ENCODE measurements around the gene USH1C.
A peak's percentile ranks its signal among the peaks of the same experiment; 100 is the strongest.

Gene USH1C

GRCh38 chr11:17544181-17544622 lies at the start of gene USH1C:
TSS of gene USH1C (minus strand) at chr11:17544416. CDS start at chr11:17544307, 109 bp downstream.
- peak in 1 of 2 donors; percentile 8 for DNase-seq

DNA sequence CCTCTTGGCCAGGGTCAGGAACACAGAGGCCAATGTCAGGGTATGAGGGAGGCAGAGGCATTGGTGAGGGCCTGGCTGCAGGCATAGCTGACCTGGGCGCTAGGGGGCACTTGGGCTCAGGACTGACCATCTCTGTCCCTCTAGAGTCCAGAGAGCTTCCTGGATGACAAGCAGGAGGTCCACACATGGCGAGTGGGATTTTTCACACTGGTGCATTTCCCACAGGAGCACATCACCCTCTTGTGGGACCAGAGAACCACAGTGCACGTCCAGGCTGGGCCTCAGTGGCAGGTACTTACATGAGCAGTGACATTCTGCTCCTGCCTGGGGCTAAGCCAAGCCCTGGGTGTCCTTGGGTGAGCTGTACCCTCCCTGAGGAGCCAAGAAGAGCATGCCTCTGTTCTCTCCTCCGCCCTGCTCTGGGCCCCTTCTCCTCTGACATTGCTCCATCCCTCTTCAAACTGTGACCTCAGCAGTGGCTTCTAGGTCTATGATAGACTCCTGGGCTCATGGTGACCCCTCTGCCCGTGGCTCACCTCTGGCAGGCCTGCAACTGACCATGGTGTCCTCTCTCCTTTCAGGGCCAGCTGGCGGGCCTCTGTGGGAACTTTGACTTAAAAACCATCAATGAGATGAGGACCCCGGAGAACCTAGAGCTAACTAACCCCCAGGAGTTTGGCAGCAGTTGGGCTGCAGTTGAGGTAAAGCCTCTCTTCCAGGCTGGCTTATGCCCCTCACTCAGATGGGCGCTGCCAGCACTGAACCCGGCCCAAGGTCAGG lies 49.4 kb upstream of the USH1C start:
- DNase-seq, result no peak

DNA sequence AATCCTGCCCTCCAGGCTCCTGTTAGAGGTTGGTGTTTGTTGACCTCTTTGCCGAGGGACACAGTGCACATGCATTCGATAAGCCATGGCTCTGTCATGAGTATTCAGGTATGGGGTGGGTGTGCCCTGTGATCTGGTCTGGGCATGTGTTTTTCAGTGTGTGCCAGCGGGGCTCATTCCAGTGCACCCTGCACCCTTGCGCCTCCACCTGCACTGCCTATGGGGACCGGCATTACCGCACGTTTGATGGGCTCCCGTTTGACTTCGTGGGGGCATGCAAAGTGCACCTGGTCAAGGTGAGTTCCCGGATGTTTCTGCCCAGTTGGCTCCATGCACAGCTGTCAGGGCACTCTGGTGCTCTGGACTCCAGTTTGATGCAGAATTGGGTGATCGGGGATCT lies 47.1 kb upstream of the USH1C start:
- no peak for DNase-seq

- DNase-seq, result no peak
These were observed 46.2 kb upstream of the USH1C start for GRCh38 chr11:17590463-17590862.

DNA sequence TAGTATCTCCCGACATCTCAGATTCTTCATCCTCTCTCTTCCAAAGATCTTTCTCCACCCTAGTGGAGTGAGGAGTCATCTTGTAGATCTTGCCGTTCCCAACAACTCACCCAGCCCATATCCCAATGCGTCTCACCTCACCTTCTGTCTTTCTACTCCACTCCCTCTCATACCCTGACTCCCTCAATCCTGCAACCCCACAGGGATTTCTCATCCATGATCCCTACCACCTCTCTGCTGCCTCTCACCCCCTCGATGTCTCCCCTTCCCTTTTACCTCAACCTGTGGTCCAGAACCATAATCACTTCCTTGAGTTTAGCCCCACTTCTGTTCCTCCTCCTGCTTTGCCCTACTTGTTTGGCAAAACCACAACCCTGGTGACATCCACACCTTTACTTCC lies 44.5 kb upstream of the USH1C start:
- no peak for DNase-seq

DNA sequence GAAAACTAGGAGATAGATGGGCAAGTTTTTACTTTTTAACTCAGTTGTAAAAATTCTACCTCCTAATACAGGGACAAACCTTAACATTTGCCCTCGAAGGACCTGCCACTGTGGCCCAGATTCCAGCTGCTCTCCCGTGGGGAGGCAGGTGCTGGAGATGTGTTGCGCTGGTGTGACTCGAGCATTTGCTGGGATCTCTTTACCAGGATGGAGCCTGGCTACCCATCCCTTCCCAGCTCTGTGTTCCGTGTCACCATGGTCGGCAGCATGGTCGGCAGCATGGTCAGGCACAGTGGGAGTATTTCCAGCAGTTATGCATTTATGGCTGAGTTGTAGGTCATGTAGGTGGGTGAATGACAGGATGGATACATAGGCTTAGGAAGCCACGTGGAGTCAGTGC lies 44.0 kb upstream of the USH1C start:
- DNase-seq, result no peak

GRCh38 chr11:17585911-17586695 lies 41.9 kb upstream of the USH1C start:
- DNase-seq, result no peak

- no peak for DNase-seq
These were observed 37.5 kb upstream of the USH1C start for GRCh38 chr11:17581732-17582053.

DNA sequence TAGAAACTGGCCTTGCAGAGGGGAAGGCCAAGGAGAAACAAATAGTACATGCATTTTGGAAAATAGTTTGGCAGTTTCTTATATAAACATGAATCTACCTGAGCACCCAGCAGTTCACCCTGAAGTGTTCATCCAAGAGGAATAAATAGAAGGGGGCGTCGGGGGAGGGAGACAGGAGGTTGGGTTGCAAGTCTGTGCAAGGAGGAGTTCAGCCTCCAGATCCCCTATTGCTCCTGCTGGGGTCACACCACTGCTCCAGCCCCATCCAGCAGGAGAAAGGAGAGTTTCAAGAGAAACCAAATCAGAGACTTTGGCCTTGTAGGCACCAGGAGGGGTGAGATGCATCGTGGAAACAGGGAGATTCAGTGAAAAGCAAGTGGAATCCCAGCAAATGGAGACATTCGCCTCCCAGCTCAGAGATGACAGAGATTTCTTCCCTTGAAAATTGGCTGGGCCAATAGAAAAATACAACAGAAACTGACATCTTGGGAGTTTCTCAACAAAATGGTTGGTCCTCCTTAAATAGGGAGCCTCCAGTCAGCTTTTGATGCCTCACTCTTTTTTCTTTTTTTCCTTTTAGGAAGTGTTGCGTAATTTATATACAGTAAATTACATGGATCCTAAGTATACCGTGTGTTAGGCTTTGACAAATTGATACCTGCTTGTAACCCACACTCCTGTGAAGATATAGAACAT lies 37.0 kb upstream of the USH1C start:
- DNase-seq, result no peak

DNA sequence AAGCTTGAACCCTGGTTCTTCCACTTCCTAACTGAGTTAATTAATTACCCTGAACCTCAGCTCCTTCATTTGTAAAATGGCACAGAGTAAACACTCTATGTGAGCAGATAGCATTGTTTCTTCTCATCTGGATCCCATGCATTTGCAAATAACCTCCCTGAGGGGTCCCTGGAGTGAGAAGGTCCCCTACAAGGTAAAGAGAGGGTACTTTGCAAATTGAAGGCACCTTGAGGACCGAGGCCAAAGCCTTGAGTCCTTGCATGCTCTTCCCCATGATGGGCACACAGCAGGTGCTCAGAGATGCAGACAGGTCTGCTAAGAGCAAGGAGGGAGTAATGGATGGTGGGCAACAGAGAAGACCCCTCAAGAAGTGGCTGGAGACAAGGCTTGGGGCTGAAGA lies 36.1 kb upstream of the USH1C start:
- DNase-seq, result no peak

- no peak for DNase-seq
These were observed 35.2 kb upstream of the USH1C start for GRCh38 chr11:17579451-17579850.

DNA sequence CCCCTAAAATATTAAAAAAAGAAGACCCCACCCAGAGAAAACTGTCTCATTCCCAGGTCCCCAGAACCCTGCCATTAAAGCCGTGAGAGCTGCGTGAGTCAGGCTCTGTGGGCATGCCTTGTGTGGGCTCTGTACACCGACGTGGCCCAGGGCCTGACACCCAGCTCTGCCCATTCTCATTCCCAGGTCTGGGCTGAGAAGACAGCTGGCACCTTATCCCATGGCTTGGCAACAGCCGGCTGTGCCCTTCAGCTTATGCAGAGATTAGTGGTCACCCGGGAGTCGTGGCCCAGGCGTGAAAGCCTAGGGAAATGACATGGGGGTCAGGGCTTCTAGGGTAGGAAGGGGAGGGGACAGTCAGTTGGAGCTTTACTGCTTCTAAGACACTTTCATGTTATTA lies 34.7 kb upstream of the USH1C start:
- no peak for DNase-seq

GRCh38 chr11:17578296-17578695 lies 34.1 kb upstream of the USH1C start:
- no peak for DNase-seq

GRCh38 chr11:17575431-17576425 lies 31.5 kb upstream of the USH1C start:
- DNase-seq, result no peak

- no peak for DNase-seq
These were observed 30.2 kb upstream of the USH1C start for GRCh38 chr11:17574141-17575091.

- DNase-seq, result no peak
These were observed 29.3 kb upstream of the USH1C start for GRCh38 chr11:17573526-17573925.

DNA sequence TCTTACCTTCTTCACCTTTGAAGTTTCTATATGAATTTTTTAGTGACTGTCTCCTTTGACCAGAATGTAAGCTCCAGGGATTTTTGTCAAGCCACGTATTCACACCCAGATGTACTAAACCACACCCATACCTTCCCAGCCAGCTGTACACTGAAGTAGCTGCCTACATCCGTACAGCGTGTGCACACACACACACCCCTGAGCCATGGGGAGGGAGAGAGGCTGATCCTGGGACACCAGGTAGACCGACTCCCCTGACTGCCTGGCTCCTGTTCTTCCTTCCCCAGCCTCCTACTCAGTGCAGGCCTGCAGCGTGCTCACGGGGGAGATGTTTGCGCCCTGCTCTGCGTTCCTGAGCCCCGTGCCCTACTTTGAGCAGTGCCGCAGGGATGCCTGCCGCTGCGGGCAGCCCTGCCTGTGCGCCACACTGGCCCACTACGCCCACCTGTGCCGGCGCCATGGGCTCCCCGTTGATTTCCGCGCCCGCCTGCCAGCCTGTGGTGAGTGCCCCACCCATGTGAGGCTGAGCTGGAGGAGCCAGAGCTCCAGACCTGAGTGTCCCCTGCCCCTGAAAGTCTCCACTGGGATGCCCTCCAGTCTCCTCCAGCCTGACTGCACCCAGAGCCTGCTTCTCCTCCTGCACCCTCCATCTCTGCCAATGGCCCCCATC lies 28.7 kb upstream of the USH1C start:
- DNase-seq, result no peak

DNA sequence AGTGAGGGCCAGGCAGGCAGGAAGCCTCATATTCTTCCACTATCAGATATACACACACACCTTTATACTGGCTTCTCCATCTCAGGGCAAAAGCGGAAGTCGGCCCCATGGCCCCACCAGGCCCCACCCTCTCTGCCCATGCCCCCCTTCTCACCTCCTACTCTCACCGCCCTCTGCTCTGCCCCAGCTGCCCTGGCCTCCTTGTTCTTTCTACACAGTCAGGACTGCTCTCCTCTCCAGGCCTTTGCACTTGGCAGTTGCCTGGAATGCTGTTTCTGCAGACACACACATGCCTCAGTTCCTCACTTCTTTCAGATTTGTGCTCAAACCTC lies 28.1 kb upstream of the USH1C start:
- no peak for DNase-seq

DNA sequence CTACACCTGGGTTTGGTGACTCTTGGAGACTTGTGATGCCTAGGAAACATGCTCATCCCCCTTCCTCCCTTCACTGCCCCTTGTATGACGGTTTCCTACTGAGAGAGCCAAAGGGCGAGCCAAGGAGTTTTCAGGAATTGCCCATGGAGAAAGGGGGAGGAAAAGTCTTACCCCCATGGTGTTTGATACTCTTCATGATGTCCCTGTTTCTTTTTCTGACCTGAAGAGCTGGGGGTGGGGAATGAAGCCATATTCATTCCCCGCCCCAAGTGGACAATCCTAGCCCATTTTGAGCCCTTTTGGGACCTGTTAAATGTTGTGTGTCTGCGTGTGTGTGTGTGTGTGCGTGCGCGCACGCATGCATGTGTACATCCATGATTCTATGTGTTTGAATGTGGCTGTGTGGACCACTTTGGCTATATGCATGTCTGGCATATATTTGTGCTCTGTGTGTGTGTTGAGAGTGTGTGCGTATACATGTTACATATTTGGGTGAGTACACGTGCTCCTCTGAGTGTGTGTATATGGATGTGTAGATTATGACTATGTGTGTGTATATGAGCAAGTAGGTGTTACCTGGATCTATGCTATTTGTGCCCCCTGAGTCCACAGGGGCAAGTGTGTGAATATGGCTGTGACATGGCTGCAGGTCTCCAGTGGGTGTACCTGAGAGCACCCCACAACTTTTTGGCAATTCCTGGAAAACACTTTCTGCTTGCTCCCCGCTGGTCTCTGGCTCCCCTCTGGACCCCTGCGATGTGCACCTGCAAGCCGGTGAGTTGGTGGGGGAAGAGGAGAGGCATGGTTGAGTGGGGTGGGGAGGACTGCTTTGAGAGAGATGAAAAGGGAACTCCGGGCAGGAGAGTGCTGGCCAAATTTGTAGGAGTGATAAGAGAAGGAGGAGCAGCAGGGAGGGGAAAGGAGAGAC lies 27.5 kb upstream of the USH1C start:
- DNase-seq, result no peak

- DNase-seq, result no peak
These were observed 25.8 kb upstream of the USH1C start for GRCh38 chr11:17570034-17570433.

All from CD4-positive, alpha-beta T cell treated with Interleukin-1 beta for 1 hour (primary cell).